Liver (tissue), 3 donors: ENCODE data around the gene TFE3.

Experiments
- ATF3 ChIP-seq: IDR thresholded peaks from 2 replicates; pipeline ENCODE4 v1.6.1; 2016; ENCODE audit warnings: antibody characterized with exemption
- CTCF ChIP-seq: fragments of 150-350 bp; IDR thresholded peaks from 2 replicates; pipeline ENCODE4 v1.5.1; 2017; ENCODE audit warnings: improper control_type of control experiment, low read depth, low read length; ENCODE audit not compliant: missing input control
- JUND ChIP-seq, 2 donors: IDR thresholded peaks; 2 replicates each; pipeline ENCODE4 v1.6.1; 2016; ENCODE audit warnings: antibody characterized with exemption in 2 of 2
- RAD21 ChIP-seq, 2 donors: IDR thresholded peaks; 2 replicates each; pipeline ENCODE4 v1.6.1; 2016; ENCODE audit warnings: antibody characterized with exemption in 2 of 2, mild to moderate bottlenecking in 2 of 2
- REST ChIP-seq: IDR thresholded peaks from 2 replicates; pipeline ENCODE4 v1.6.1; 2016; ENCODE audit warnings: antibody characterized with exemption, mild to moderate bottlenecking
- SP1 ChIP-seq: IDR thresholded peaks from 2 replicates; pipeline ENCODE4 v1.6.1; 2018; ENCODE audit warnings: antibody characterized with exemption, mild to moderate bottlenecking
- TAF1 ChIP-seq: conservative IDR thresholded peaks from 2 replicates; pipeline ENCODE4 v1.6.1; 2016; ENCODE audit warnings: antibody characterized with exemption, mild to moderate bottlenecking
- YY1 ChIP-seq: IDR thresholded peaks from 2 replicates; pipeline ENCODE4 v1.6.1; 2016; ENCODE audit warnings: antibody characterized with exemption, mild to moderate bottlenecking
- ZBTB33 ChIP-seq: IDR thresholded peaks from 2 replicates; pipeline ENCODE4 v1.6.1; 2016; ENCODE audit warnings: antibody characterized with exemption
- TF ChIP-seq, protein P1 (sequence below): IDR thresholded peaks from 2 replicates; pipeline ENCODE4 v1.6.1; 2016; ENCODE audit warnings: antibody characterized with exemption
- donor health status: healthy.
- donor health status: healthy.

DNA sequence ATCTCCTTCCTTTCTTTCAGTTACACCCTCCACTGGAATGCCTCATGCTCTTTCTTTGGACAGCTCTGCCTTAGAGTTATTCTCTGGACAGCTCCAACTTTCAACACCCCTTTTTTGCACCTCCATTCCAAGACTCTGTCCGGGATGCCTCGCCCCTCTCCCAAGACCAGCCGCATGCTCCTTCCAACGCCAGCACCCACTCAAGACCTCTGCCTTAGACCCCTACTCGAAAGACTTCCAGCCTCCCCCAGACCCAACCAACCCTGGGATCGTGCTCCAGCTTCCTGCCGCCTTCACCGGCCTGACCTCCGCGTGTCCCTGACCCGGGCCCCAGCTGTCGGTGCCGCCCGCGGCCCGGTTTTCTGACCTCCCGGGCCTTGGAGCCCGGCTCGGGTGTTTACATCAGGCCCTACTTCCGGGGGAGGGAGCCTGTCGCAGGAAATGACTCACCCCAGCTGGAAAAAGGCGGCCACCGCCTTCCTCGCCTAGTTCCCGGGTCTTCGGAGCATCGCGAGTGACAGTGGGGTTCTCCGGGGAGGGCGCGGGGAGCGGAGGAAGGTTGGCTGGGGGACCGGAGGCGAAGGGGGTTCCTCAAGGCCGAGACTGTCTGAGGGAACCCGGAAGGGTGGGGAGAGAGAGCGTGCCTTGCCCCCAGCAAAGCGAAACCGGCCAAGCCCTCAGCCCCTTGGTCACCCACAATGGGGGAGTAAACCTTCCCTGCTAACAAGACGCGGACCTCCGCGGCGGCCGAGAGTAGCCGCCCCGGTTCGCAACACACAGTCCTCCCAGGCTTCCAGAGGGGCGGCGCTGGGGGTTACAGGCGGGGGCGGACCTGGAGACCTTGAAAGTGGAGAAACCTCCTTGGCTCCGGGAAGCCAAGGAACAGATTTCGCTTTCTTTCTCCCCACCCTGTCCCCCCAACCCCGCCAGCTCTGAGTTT, 36.6 kb upstream of the TFE3 start, which contains the start of gene WDR45:
- no peak for TF ChIP-seq CTCF
- peak; percentile 36 for TF ChIP-seq REST
- TF ChIP-seq, protein P1, sequence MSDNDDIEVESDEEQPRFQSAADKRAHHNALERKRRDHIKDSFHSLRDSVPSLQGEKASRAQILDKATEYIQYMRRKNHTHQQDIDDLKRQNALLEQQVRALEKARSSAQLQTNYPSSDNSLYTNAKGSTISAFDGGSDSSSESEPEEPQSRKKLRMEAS = peak; percentile 29
- peak; percentile 29 for TF ChIP-seq SP1
- peak; percentile 81 for TF ChIP-seq ATF3
- no peak for TF ChIP-seq TAF1
- TF ChIP-seq JUND (IDR thresholded peaks at IDR 0.05) = peak; percentile 95 to 96
- TF ChIP-seq RAD21 (IDR thresholded peaks at IDR 0.05) = no peak
- peak; percentile 34 for TF ChIP-seq YY1
- TF ChIP-seq ZBTB33 = no peak
